ENCODE measurements around the gene IFNLR1.
"Not testable (repeated sequence)": the region's sequence is repeated elsewhere in the genome, so short reads cannot be mapped to it uniquely, and the experiment has no call there.

Gene IFNLR1

GRCh38 chr1:24186993-24187790 lies at the start of gene IFNLR1:
Gene IFNLR1 (minus strand): TSS chr1:24187289. CDS start chr1:24187248, 41 bp downstream.
- DNase-seq, result no peak

- DNase-seq, result no peak
These were observed 49.1 kb upstream of the IFNLR1 start for GRCh38 chr1:24235921-24236788.

- no peak for DNase-seq
These were observed 46.9 kb upstream of the IFNLR1 start for GRCh38 chr1:24233684-24234600.

- DNase-seq, result no peak
These were observed 44.6 kb upstream of the IFNLR1 start for GRCh38 chr1:24231701-24232100.

GRCh38 chr1:24228311-24228710 lies 41.2 kb upstream of the IFNLR1 start:
- no peak for DNase-seq

GRCh38 chr1:24226749-24227148 lies 39.7 kb upstream of the IFNLR1 start:
- no peak for DNase-seq

GRCh38 chr1:24224761-24225160 lies 37.7 kb upstream of the IFNLR1 start:
- no peak for DNase-seq

GRCh38 chr1:24224086-24224485 lies 37.0 kb upstream of the IFNLR1 start:
- no peak for DNase-seq

GRCh38 chr1:24222793-24223192 lies 35.7 kb upstream of the IFNLR1 start:
- DNase-seq, result no peak

GRCh38 chr1:24222008-24222605 lies 35.0 kb upstream of the IFNLR1 start:
- no peak for DNase-seq

GRCh38 chr1:24221246-24221645 lies 34.2 kb upstream of the IFNLR1 start:
- no peak for DNase-seq

- DNase-seq, result peak; percentile 40
These were observed 29.4 kb upstream of the IFNLR1 start for GRCh38 chr1:24216276-24217074.

GRCh38 chr1:24215226-24215814 lies 28.2 kb upstream of the IFNLR1 start:
- DNase-seq, result no peak

- DNase-seq, result no peak
These were observed 25.3 kb upstream of the IFNLR1 start for GRCh38 chr1:24212376-24212775.

- no peak for DNase-seq
These were observed 23.1 kb upstream of the IFNLR1 start for GRCh38 chr1:24210195-24210627.

- no peak for DNase-seq
These were observed 22.0 kb upstream of the IFNLR1 start for GRCh38 chr1:24209097-24209496.

GRCh38 chr1:24207709-24208108 lies 20.6 kb upstream of the IFNLR1 start:
- DNase-seq, result no peak

- not testable (repeated sequence) for DNase-seq
These were observed 20.3 kb upstream of the IFNLR1 start for GRCh38 chr1:24207395-24207687.

GRCh38 chr1:24206516-24207394 lies 19.7 kb upstream of the IFNLR1 start:
- no peak for DNase-seq

- no peak for DNase-seq
These were observed 19.0 kb upstream of the IFNLR1 start for GRCh38 chr1:24206083-24206464.
